ENCODE results near the gene BTNL2.

Gene BTNL2

DNA sequence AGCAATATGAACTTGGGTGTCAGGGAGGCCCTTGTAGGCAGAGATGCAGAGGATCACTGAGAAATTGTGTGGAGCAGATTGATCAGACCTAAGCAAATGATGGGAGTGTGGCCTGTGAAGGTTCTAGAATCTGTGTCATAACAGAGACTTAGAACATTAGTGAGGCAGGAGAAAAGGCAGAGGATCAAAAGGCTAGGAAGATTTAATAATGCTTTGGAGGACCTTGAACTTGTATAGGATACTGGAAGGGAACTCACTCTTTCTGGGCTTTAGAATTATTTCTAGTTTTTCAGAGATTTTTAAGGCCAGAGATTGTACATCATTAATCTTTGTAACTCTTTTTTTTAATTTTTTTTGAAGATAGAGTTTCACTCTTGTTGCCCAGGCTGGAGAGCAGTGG lies 35.2 kb downstream of the BTNL2 start, which contains the start of gene TSBP1:
Gene TSBP1, minus strand, starts transcription at position 101 of the 400 bp plus-strand sequence. CDS start 197 bp downstream, outside the sequence.
- Histone ChIP-seq H4K20me1 (ENCODE audit: insufficient read depth) (no peaks in the 10 kb centered on the region), H3K4me2 (no peak within 1 kb of the TSS), H3K9ac (no peak within 1 kb of the TSS), H3K36me3 (ENCODE audit: insufficient read depth) (no peaks in the 10 kb centered on the region), H3K27me3 (ENCODE audit: insufficient read depth, low read depth) (no peaks in the 10 kb centered on the region), H3K79me2 (ENCODE audit: insufficient read depth, low read depth) (no peaks in the 10 kb centered on the region), H3K4me1 (ENCODE audit: low read depth, poor library complexity, severe bottlenecking) (no peaks in the 10 kb centered on the region), H3K4me3 (IDR thresholded peaks at IDR 0.05; ENCODE audit: insufficient read depth, low read depth, low read length) (no peak within 1 kb of the TSS), H3K27ac (no peak within 1 kb of the TSS), H2AFZ (ENCODE audit: low read depth) (no peak within 1 kb of the TSS)
- TF ChIP-seq, protein P1, sequence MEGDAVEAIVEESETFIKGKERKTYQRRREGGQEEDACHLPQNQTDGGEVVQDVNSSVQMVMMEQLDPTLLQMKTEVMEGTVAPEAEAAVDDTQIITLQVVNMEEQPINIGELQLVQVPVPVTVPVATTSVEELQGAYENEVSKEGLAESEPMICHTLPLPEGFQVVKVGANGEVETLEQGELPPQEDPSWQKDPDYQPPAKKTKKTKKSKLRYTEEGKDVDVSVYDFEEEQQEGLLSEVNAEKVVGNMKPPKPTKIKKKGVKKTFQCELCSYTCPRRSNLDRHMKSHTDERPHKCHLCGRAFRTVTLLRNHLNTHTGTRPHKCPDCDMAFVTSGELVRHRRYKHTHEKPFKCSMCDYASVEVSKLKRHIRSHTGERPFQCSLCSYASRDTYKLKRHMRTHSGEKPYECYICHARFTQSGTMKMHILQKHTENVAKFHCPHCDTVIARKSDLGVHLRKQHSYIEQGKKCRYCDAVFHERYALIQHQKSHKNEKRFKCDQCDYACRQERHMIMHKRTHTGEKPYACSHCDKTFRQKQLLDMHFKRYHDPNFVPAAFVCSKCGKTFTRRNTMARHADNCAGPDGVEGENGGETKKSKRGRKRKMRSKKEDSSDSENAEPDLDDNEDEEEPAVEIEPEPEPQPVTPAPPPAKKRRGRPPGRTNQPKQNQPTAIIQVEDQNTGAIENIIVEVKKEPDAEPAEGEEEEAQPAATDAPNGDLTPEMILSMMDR (conservative IDR thresholded peaks at IDR 0.05; ENCODE audit: low read depth, low read length), result no peak

- no peaks in the 10 kb centered on the region for H3K79me2 ChIP-seq (ENCODE audit: insufficient read depth, low read depth)
- no peak overlapping the region for H3K9ac ChIP-seq
- TF ChIP-seq, protein P1 (conservative IDR thresholded peaks at IDR 0.05; ENCODE audit: low read depth, low read length), result no peak
- H3K36me3 ChIP-seq (ENCODE audit: insufficient read depth), result no peaks in the 10 kb centered on the region
- no peak overlapping the region for H3K27ac ChIP-seq
- H3K4me2 ChIP-seq, result no peak overlapping the region
- H4K20me1 ChIP-seq (ENCODE audit: insufficient read depth), result no peaks in the 10 kb centered on the region
- H3K4me1 ChIP-seq (ENCODE audit: low read depth, poor library complexity, severe bottlenecking), result no peaks in the 10 kb centered on the region
- H3K27me3 ChIP-seq (ENCODE audit: insufficient read depth, low read depth), result no peaks in the 10 kb centered on the region
- no peak overlapping the region for H2AFZ ChIP-seq (ENCODE audit: low read depth)
- no peak overlapping the region for H3K4me3 ChIP-seq (IDR thresholded peaks at IDR 0.05; ENCODE audit: insufficient read depth, low read depth, low read length)
Observed at GRCh38 chr6:32371229-32371628, 35.8 kb downstream of the BTNL2 start.

DNA sequence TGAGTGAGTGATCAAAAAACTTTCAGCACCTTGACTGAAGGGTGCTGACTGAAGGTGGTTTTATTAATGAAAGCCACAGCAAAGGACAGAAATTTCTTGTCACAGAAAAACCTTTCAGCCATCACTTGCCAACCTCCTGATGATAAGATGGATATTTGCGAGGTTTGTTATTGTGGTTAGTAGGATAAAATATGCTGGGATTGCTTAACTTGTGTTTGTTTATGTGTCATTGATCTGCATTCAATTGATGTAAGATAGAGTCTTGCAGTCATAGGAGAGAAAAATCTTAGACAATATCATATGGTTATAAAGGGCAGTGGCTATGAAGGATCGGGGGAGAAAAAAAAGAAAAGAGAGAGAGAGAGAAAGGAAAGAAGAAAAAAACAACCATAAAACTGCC lies 36.5 kb downstream of the BTNL2 start:
- Histone ChIP-seq H3K4me1 (ENCODE audit: low read depth, poor library complexity, severe bottlenecking) (no peaks in the 10 kb centered on the region), H3K27ac (no peak overlapping the region), H3K79me2 (ENCODE audit: insufficient read depth, low read depth) (no peaks in the 10 kb centered on the region), H2AFZ (ENCODE audit: low read depth) (no peak overlapping the region), H3K27me3 (ENCODE audit: insufficient read depth, low read depth) (no peaks in the 10 kb centered on the region), H3K4me2 (no peak overlapping the region), H3K4me3 (IDR thresholded peaks at IDR 0.05; ENCODE audit: insufficient read depth, low read depth, low read length) (no peak overlapping the region), H3K36me3 (ENCODE audit: insufficient read depth) (no peaks in the 10 kb centered on the region), H4K20me1 (ENCODE audit: insufficient read depth) (no peaks in the 10 kb centered on the region), H3K9ac (no peak overlapping the region)
- TF ChIP-seq, protein P1 (conservative IDR thresholded peaks at IDR 0.05; ENCODE audit: low read depth, low read length), result no peak

DNA sequence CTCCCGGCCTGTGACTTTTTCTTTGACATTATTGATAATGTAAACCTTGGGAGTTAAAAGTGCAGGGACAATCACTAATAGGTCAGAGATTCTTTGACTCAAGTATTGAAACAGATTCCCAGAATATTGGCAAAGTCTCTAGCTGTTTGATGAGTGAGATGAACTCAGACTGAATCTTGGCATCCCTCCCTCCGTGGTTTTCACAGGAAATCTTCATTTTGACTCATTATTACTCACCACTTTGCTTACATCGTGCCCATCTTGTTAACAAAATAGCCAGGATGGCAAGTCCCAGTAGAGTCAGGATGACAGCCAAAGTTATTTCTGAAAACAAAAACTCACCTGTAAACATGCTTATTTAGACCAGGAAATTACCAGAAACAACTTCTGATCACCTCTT lies 37.3 kb downstream of the BTNL2 start:
- TF ChIP-seq, protein P1 (conservative IDR thresholded peaks at IDR 0.05; ENCODE audit: low read depth, low read length), result no peak
- no peak overlapping the region for H2AFZ ChIP-seq (ENCODE audit: low read depth)
- no peak overlapping the region for H3K4me2 ChIP-seq
- H3K4me3 ChIP-seq (IDR thresholded peaks at IDR 0.05; ENCODE audit: insufficient read depth, low read depth, low read length), result no peak overlapping the region
- H3K27me3 ChIP-seq (ENCODE audit: insufficient read depth, low read depth), result no peaks in the 10 kb centered on the region
- H3K4me1 ChIP-seq (ENCODE audit: low read depth, poor library complexity, severe bottlenecking), result no peaks in the 10 kb centered on the region
- H4K20me1 ChIP-seq (ENCODE audit: insufficient read depth), result no peaks in the 10 kb centered on the region
- H3K79me2 ChIP-seq (ENCODE audit: insufficient read depth, low read depth), result no peaks in the 10 kb centered on the region
- H3K9ac ChIP-seq, result no peak overlapping the region
- H3K36me3 ChIP-seq (ENCODE audit: insufficient read depth), result no peaks in the 10 kb centered on the region
- no peak overlapping the region for H3K27ac ChIP-seq
